ENCODE data around the gene EHMT1.
"Not testable (repeated sequence)": the region's sequence is repeated elsewhere in the genome, so short reads cannot be mapped to it uniquely, and the experiment has no call there.

EHMT1 gene

DNA sequence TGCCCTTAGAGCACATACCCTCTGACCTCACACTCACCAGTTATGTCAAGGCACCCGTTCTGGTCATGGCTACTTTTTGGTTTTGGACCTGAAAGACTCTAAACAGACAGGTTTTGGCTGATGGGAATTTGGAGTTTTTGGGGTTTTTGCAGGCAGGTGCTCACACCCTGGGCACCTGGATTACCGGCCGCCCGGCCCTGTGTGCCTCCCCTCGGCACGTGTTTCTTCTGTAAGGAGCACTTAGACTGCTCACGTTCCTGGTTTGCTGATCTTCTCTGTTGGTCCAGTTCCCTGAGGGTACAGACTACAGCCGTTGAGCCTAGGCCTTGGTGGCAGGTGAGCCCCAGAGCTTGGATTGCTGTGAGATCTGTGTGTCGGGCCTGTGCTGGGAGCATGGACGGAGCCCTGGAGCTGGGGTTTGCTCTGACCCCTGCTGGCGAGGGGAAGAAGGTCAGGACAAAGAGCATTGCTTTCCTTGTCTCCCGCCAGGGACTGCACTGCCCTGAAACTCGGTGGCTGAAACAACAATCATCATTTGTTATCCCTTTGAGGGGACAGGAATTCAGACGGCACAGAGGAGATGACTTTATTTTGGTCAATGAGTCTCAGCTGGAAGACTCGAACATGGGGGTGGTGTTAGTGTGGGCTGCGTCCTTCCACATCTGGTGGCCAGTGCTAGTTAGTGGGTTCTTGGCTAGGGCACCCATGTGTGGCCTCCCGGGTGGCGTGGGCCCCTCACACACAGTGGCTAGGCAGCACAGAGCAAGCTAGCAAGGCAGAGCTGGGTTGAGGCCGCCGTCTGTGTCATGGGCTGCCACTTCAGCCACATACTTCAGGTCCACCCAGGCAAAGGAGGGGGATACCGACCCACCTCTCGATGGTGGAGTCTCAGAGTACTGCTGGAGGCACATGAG, 76.4 kb downstream of the EHMT1 start:
- DNase-seq (ENCODE audit: low read depth) = no peak

DNA sequence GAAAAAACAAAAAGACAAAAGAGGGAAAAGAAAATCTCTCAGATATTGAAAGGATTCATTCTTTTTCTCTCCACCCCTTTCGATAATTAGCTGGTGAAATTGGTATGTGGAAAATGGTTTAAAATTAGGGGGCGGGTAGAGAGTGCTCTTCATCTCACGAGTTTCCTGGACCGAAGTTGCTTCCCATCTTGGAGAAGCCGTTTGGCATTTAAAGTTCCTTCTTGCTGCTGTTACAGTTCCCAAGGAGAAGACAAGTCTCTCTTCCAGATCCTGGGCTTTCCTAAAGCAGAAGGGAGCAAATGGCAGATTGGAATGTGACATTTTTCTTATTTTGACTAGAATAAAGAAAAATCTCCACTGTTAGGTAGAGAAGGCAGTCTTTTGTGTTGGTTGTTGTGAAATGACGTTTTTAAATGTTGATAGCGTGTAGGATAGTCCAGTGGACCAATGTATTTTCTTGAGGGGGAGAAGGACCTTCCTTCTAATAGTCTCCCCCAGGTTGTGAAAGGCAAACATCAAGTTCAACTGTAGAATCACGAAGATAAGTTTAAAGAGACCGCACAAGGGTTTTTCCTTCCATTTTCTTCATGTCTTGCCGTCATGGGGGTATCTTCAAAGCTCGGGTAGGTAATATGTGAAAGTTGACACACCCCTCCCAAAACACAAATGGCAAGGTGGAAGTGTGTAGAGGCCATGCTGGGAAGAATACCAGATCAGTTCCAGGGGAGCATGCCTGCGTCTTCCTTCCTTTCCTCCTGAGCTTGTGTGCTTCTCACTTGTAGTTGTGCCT, 77.5 kb downstream of the EHMT1 start:
- DNase-seq (ENCODE audit: low read depth) = no peak

DNA sequence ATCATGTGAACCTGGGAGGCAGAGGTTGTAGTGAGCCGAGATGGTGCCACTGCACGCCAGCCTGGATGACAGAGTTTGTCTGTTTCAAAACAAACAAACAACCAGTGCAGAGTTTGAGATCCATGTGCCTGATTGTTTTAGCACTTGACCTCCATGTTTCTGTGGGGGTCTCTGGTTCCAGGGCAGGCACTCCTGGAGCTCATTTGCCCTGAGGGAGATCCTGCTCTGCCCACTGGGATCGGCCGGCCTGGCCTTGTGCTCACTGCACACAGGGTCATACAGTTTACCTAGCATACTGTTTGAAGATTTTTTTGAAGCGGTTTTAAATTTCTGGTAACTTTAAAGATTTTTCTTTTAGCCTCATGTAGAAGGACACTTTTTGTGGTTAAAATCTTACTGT, 78.4 kb downstream of the EHMT1 start:
- no peak for DNase-seq (ENCODE audit: low read depth)

DNA sequence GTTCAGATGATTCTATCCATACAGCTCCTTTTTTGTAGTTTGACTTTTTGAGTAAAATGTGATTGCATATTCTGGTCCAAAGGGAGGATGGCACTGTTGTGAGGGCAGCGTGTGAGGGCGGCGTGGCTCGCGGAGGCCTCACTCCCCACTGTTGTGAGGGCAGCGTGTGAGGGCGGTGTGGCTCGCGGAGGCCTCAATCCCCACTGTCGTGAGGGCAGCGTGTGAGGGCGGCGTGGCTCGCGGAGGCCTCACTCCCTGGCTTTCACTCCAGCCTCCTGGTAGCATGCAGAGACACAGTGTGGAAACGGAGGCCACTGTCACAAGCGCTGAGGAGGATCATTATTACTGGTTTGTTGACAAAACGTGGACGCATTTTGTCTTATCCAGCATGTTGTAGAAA, 79.0 kb downstream of the EHMT1 start:
- DNase-seq (ENCODE audit: low read depth) = no peak

DNA sequence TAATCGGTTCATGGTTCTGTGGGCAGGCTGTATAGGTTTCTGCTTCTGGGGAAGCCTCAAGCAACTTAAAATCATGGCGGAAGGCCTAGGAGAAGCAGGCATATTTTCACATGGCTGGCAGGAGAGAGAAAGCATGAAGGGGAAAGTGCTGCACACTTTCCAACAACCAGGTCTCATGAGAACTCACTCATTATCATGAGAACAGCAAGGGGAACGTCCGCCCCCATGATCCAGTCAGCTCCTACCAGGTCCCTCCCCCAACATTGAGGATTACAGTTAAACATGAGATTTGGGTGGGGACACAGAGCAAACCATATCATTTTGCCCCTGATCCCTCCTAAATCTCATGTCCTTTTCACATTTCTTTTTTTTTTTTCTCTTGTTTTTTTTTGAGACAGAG, 82.1 kb downstream of the EHMT1 start:
- no peak for DNase-seq (ENCODE audit: low read depth)

DNA sequence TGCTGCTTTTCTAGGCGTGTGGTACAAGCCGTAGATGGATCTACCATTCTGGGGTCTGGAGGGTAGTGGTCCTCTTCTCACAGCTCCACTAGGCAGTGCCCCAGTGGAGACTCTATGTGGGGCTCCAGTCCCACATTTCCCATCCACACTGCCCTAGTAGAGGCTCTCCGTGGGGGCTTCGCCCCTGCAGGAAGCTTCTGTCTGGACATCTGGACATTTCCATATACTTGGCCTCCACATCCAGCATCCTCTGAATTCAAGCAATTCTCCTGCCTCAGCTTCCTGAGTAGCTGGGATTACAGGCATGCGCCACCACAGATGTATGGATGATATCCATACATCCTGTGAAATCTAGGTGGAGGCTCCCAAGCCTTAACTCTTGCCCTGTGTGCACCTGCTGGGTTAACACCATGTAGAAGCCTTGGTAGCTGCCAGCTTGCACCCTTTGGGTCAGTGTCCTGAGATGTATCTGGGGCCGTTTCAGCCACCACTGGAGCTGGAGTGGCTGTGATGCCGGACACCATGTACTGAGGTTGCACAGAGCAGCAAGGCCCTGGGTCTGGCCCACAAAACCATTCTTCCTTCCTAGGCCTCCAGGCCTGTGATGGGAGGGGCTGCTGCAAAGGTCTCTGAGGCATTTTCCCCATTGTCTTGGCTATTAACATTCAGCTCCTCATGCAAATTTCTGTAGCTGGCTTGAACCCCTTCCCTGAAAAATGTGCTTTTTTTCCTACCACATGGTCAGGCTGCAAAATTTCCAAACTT, 84.0 kb downstream of the EHMT1 start:
- DNase-seq (ENCODE audit: low read depth) = no peak

DNA sequence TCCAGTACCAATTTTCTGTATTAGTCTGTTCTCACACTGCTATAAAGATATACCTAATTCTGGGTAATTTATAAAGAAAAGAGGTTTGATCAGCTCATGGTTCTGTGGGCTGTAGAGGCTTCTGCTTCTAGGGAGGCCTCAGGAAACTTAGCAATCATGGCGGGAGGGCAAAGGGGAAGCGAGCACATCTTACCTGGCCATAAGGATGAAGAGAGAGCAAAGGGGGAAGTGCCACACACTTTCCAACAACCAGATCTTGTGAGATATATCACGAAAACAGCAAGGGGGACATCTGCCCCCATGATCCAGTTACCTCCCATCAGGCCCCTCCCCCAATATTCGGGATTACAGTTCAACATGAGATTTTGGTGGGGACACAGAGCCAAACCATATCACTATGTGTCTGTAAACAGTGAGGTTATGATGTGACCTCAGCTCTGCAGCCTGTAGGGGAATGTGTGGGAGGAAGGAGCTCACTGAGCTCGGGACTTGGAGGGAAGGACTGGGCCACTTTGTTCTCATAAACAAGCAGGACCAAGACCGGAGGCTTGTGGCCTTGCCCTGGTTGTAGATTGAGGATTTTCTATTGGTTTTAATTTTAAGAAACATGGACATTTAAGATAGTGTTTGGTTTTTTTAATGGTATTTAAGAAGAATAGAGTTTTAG, 85.2 kb downstream of the EHMT1 start:
- no peak for DNase-seq (ENCODE audit: low read depth)

DNA sequence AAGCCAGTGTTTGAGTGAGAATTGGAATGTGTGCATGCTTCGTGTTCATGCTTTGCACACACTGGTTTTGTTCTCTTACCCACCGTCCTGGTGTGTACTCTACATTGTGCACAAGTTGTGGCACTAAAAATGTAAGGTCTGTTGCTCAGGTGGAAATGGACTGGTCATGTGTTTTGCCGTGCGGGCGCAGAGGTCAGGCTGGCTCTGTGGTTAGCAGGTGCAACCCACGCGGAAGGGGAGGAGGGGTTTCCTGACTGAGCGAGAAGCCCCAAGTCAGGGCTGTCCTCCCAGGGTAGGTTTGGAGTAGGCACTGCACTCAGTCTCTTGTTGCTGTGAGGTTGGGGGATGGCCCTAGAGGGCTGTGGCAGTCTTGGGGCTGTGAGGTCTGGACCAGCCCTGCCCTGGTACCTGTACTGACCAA, 86.6 kb downstream of the EHMT1 start:
- no peak for DNase-seq (ENCODE audit: low read depth)

DNA sequence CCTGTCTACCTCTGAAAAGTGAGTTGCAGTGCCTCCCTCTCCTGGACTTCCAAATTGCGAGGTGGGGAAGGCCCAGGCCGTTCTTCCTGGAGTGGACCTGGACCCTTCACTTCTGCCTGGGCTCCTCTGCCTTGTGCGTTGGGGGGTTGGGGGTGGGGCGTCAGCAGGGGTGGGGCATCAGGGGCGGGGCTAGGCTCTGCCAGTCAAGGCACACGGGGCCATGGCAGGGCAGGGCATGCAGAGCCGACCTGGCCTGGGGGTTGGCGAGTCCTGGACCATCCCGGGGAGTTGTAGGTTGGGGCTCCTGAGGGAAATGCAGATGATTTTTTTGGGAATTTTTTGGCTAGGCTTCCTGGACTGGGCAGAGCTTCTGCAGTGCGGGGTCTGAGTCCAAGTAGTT, 87.1 kb downstream of the EHMT1 start:
- no peak for DNase-seq (ENCODE audit: low read depth)

DNA sequence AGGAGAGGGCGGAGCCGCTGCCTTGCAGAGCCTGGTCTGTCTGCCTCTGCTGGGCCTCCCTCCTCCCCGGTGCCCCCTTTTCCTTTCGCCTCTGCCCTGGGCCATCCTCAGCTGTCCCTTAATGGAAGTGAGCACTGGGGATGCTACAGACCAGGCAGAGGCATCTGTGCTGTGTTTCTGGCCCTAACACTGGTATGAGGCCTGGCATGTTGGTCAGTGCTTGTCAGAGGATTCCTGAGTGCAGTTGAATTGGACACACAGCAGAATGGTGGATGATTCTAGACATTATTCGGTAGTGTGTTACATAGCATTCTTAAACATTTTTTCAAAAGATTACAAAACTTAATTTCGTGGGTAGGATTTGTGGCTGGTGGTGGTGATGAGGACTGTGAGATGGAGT, 88.6 kb downstream of the EHMT1 start:
- no peak for DNase-seq (ENCODE audit: low read depth)

DNA sequence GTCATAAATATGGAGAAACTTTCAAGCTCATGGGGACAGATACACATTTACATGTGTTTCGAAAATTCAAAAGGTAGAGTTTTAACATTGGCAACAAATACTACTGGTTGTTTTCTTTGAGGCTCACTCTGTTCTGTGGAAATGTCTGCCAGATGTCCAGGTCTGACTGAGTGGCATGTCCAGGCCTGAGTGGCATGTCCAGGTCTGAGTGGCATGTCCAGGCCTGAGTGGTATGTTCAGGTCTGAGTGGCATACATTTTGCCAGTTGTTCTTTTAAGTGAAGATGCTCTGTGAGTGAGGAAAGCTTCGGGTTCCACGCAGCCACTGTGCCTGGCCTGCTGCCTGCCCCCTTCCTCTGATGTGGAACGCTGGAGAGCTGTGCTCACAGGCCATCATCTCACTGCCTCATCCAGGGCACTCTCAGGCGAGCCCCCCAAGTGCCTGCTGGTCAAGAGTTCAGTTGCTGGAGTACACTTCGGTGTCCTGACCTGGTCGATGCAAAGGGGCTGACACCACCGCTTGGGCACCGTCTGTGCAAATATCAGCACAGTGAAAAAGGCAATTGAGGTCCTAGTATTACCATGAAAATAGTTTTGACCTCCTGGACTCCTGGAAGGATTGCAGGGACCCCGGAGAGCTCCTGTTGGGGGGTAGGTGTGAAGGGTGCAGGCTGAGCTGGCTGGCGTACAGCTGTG, 89.9 kb downstream of the EHMT1 start:
- DNase-seq (ENCODE audit: low read depth) = no peak

DNA sequence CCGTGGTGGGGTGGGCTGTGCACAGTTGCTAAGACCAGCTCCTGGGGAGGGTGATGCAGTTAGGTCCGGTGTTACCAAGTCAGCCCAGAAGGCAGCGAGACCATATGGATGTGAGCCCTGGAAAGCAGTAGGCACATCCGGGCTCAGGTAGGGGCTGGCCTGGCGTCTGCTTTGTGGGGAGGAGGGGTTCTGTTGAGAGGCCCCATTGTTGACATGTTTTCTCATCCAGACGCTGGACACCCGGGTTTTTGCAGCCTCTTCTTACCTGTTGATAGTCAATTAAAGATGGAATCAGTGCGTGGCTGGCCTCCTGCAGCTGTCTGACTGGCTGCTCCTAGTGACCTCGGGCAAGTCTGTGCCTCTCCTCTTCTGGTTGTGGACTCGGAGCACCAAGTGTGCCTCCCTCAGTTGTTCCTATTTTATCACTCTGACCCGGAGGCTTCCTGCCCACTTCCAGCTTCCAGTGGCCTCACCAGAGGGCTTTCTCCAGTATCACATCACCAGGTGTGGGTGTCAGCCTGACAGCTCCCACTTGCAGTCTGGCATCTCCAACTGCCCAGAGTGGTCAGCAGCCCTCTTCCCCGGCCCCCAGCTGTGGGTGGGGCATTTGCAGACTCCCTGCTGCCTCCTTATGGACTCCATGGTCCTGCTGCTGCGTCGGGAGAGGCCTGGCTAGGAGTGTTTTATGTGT, 90.8 kb downstream of the EHMT1 start:
- no peak for DNase-seq (ENCODE audit: low read depth)

DNA sequence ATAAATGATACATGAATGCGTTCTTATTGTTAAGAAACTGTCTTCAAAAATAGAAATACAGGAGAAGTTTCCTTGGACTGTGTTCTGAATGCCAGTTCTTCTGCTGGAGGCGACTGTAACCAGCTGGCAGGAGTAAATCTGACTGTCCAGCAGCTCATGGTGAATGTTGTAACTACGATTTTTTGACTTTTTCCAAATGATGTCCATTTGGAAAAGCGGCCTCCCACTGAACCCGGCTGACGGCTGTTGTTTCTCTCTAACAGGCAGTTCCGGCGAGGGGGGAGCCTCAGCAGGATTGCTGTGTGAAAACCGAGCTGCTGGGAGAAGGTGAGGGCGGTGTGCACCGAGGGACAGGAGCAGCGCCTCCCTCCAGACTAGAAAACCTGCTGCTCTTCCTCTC, 91.9 kb downstream of the EHMT1 start:
- no peak for DNase-seq (ENCODE audit: low read depth)

DNA sequence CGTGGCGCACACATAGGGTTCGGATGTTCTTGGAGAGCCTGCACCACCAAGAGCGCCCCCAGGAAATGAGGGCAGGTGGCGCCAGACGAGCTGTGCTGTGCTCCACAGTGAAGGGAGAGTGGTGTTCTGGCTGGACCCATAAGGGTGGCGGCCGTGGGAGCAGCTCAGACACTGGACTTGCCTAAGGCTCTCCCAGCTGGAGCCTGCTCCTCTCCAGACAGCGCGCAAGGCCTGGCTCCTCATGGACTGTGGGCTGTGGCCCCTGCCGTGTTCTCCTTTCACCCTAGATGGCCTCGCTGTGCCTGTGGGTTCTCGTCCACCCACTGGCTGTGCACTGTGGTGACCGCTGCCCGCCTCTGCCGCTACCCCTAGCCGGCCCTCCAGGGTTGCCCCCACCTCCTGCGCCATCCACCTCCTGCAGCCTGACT, 92.9 kb downstream of the EHMT1 start:
- no peak for DNase-seq (ENCODE audit: low read depth)

DNA sequence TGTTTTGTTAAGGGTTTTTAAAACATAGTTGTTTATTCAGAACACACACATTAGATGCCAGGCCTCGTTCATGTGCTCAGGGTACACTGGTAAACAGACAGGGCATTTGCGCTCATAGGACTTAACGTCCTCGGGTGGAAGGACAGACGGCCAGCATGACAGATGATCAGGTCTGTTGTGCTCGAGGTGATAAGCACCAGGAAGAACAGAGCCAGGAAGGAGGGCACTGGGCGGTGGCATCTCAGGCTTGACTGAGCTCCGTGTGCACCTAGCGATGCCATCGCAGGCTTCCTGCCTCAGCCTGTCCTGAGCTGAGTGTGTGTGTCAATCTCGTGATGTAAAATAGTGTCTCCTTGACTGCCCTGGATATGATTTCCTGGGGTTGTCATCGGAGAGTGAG, 96.5 kb downstream of the EHMT1 start:
- no peak for DNase-seq (ENCODE audit: low read depth)

DNA sequence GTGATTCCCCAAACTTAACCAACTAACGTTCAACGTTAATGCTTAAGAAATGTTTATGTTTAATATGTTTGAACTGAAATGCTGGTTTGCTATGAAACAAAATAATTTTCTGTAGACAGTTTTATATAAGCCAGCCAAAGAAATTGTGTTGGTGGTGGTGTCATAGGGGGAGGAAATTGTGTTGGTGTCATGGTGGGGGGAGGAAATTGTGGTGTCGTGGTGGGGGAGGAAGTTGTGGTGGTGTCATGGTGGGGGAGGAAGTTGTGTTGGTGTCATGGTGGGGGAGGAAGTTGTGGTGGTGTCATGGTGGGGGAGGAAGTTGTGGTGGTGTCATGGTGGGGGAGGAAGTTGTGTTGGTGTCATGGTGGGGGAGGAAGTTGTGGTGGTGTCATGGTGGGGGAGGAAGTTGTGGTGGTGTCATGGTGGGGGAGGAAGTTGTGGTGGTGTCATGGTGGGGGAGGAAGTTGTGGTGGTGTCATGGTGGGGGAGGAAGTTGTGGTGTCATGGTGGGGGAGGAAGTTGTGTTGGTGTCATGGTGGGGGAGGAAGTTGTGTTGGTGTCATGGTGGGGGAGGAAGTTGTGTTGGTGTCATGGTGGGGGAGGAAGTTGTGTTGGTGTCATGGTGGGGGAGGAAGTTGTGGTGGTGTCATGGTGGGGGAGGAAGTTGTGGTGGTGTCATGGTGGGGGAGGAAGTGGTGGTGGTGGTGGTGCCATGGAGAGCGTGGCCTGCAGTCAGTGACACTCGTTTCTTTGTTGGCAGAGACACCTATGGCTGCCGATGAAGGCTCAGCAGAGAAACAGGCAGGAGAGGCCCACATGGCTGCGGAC, 97.3 kb downstream of the EHMT1 start:
- not testable (repeated sequence) for DNase-seq (ENCODE audit: low read depth)

DNA sequence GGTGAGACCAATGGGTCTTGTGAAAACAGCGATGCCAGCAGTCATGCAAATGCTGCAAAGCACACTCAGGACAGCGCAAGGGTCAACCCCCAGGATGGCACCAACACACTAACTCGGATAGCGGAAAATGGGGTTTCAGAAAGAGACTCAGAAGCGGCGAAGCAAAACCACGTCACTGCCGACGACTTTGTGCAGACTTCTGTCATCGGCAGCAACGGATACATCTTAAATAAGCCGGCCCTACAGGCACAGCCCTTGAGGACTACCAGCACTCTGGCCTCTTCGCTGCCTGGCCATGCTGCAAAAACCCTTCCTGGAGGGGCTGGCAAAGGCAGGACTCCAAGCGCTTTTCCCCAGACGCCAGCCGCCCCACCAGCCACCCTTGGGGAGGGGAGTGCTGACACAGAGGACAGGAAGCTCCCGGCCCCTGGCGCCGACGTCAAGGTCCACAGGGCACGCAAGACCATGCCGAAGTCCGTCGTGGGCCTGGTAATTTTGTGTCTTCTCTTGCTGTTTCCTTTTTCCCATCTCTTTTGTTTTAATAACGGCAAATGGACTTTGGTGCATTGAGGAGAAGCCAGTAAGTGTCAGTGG, 98.0 kb downstream of the EHMT1 start:
- DNase-seq (ENCODE audit: low read depth) = no peak

DNA sequence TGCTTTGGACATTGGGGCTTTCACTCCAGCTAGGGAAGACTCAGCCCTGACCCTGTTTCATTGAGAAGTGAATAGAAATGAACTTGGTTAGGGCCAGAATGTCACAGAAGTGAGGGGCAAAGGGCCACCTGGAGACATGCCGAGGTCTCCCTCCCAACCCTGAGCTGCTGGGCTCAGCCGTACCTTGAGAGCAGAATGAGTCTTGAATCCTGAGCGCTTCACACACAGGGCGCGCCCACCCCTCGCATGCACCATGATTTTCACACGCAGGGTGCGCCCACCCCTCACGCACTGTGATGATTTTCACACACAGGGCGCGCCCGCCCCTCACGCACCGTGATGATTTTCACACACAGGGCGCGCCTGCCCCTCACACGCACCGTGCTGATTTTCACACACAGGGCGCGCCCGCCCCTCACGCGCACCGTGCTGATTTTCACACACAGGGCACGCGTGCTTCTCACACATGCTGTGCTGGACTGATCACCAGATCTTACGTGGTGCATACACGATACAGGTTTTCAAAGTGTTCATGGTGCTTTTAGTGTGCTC, 99.0 kb downstream of the EHMT1 start:
- no peak for DNase-seq (ENCODE audit: low read depth)

DNA sequence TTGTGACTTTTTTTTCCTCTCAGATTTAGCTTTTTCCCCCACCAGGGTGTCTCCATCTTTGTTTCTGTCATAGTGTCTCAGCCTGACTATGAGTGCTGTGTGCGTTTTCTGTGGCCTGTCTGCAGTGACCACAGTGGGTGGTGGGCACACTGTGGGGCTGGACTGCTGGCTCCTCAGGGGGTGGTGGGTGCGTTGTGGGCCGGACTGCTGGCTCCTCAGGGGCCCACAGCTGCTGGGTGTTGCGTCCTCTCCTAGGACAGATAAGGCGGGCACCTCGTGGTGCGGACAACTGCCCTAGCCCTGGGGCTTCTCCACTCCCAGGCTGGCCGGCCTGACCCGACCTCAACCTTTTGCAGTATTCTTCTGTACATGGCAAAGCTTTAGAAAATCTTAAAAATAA, 100.4 kb downstream of the EHMT1 start:
- no peak for DNase-seq (ENCODE audit: low read depth)

All from stimulated activated CD8-positive, alpha-beta memory T cell treated with anti-CD3 and anti-CD28 coated beads, Interleukin-15, amount 100 ng/mL, for 1 hour (primary cell).